Suprapubic skin (tissue), 4 donors: ENCODE measurements around the gene CXXC5. TPM values are rescaled to one million over a fixed set of nuclear protein-coding genes. Genes with fewer than 3 reads are reported as not detected.

Source experiments
- DNase-seq, 2 donors: peaks; one replicate each; pipeline ENCODE4 v3.0.0-alpha.2; 2019; ENCODE audit warnings: low spot score in 2 of 2
- H3K27ac ChIP-seq: fragments of 200-600 bp; sonication (generic); one replicate; pipeline ENCODE4 v1.5.1; 2019
- H3K27me3 ChIP-seq: fragments of 200-600 bp; sonication (generic); one replicate; pipeline ENCODE4 v1.5.1; 2019
- H3K36me3 ChIP-seq: fragments of 200-600 bp; sonication (generic); one replicate; pipeline ENCODE4 v1.5.1; 2019
- H3K4me1 ChIP-seq: fragments of 200-600 bp; sonication (generic); one replicate; pipeline ENCODE4 v1.5.1; 2019
- H3K4me3 ChIP-seq: fragments of 200-600 bp; sonication (generic); one replicate; pipeline ENCODE4 v1.5.1; 2019; ENCODE audit warnings: mild to moderate bottlenecking
- H3K9me3 ChIP-seq: fragments of 200-600 bp; sonication (generic); one replicate; pipeline ENCODE4 v1.5.1; 2019
- CTCF ChIP-seq, 2 donors: fragments of 200-600 bp in 1 of 2; fragments of 450-650 bp in 1 of 2; sonication (generic) in 1 of 2; IDR thresholded peaks; one replicate each; pipeline ENCODE4 v1.5.1; 2016 to 2019; ENCODE audit warnings: antibody characterized with exemption in 2 of 2, mild to moderate bottlenecking in 1 of 2, moderate library complexity in 1 of 2
- EP300 ChIP-seq: sonication (generic); formaldehyde crosslinking; IDR thresholded peaks from one replicate; pipeline ENCODE4 v1.6.1; 2017; ENCODE audit warnings: antibody characterized with exemption
- POLR2A ChIP-seq, 2 donors: fragments of 450-650 bp; IDR thresholded peaks; one replicate each; pipeline ENCODE4 v1.6.1; 2017; ENCODE audit warnings: antibody characterized with exemption in 2 of 2, mild to moderate bottlenecking in 2 of 2, moderate library complexity in 2 of 2
- POLR2AphosphoS5 ChIP-seq, 3 donors: sonication (generic); formaldehyde crosslinking; IDR thresholded peaks; one replicate each; pipeline ENCODE4 v1.6.1; 2017; ENCODE audit warnings: antibody characterized with exemption in 3 of 3
- WGBS: methylation state at CpG from one replicate; pipeline ENCODE4 v1.1.5; 2018; 5-methylcytosine and 5-hydroxymethylcytosine counted together
- total RNA-seq, 4 donors: library from RNA; depleted of rRNA; stranded (reverse); fragments of >200 nt; gene quantifications; one replicate each; pipeline ENCODE4 v1.1.0, GENCODE V29; 2016

CXXC5 gene
- total RNA-seq, 4 donors from 2014 or later: 21.8 to 40.6 (median 30.1) TPM

DNA sequence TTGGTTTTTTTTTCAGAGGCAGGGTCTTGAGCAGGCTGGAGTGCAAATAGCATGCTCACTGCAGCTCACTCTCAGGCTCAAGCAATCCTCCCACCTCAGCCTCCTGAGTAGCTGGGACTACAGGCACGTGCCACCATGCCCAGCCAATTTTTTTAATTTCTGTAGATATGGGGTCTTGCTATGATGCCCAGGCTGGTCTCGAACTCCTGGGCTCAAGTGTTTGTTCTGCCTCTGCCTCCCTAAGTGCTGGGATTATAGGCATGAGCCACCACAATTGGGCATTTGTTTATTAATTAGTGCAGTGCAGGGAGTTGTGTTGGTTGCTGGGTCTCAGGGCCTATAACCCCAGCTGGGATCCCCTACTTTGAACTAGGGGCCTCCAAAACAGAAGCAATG lies 47.0 kb downstream of the CXXC5 start:
- WGBS: 96% methylated on average over 2 of the region's 2 CpGs
- H3K9me3 ChIP-seq: no peaks in the 10 kb centered on the region
- no peak overlapping the region for H3K27ac ChIP-seq
- H3K27me3 ChIP-seq: no peaks in the 10 kb centered on the region
- peaks cover 39% of the 10 kb centered on the region for H3K4me1 ChIP-seq
- H3K36me3 ChIP-seq: no peaks in the 10 kb centered on the region
- no peak for TF ChIP-seq POLR2AphosphoS5 (IDR thresholded peaks at IDR 0.05)
- no peak for TF ChIP-seq POLR2A (IDR thresholded peaks at IDR 0.05)
- no peak for TF ChIP-seq EP300
- TF ChIP-seq CTCF (IDR thresholded peaks at IDR 0.05): no peak
- no peak for DNase-seq
- no peak overlapping the region for H3K4me3 ChIP-seq

- TF ChIP-seq POLR2AphosphoS5 (IDR thresholded peaks at IDR 0.05) (no peak), CTCF (IDR thresholded peaks at IDR 0.05) (no peak), POLR2A (IDR thresholded peaks at IDR 0.05) (no peak), EP300 (no peak)
- DNase-seq: peak in 1 of 2 donors; percentile 72
- no peaks in the 10 kb centered on the region for H3K9me3 ChIP-seq
- no peaks in the 10 kb centered on the region for H3K27me3 ChIP-seq
- WGBS: 62% methylated on average over 20 of the region's 21 CpGs
- H3K27ac ChIP-seq: peak overlapping the region; percentile 94
- H3K4me3 ChIP-seq: peak overlapping the region; percentile 57
- H3K36me3 ChIP-seq: no peaks in the 10 kb centered on the region
- H3K4me1 ChIP-seq: peaks cover 35% of the 10 kb centered on the region
Measured at GRCh38 chr5:139696167-139696893, 48.2 kb downstream of the CXXC5 start.

DNA sequence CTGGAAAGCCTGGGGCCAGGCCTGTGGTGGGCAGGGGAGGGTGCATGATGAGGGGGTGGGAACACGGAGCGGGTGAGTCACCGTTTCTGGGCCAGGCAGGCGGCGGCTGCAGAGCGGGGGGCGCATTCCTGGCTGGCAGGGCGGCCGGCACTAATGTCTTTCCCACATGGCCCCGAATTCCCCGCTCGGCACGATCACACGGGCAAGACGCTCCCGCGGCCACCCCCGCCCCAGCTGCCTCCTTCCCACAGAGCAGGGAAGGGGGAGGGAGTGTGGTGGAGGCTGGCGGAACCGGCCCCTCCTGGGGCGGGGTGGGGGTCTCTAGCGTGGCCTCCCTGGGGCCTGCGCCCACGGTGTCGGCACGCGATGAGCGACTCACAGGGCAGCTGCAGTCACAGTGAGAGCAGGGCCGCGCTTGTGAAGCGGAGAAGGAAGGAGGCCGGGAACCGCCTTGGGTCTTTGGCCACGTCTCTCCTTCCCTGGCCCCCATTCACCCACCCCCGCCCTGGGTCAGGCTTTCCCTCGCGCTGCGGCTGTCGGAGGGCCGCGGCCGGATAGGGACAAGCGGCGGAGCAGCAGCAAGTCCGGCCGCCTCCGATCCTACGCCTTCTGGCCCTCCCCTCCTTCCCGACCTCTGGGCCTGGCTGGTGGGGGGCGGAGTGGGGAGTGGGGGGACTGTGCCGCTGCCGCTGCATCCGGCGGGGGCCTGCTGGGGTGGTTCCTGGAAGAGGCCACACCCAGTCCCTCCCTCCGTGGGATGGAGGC lies 48.9 kb downstream of the CXXC5 start:
- peaks cover 35% of the 10 kb centered on the region for H3K4me1 ChIP-seq

GRCh38 chr5:139698490-139699146 lies 50.5 kb downstream of the CXXC5 start:
- 20% methylated on average over 5 of the region's 13 CpGs for WGBS
- peak overlapping the region; percentile 94 for H3K27ac ChIP-seq

More for the DNA sequence above, 48.9 kb downstream of the CXXC5 start:
- H3K9me3 ChIP-seq: no peaks in the 10 kb centered on the region
- no peaks in the 10 kb centered on the region for H3K36me3 ChIP-seq
- peak overlapping the region; percentile 57 for H3K4me3 ChIP-seq
- H3K27me3 ChIP-seq: no peaks in the 10 kb centered on the region
- DNase-seq: peak in 1 of 2 donors; percentile 86
- no peak for TF ChIP-seq EP300
- no peak for TF ChIP-seq CTCF (IDR thresholded peaks at IDR 0.05)
- TF ChIP-seq POLR2A (IDR thresholded peaks at IDR 0.05): no peak
- no peak for TF ChIP-seq POLR2AphosphoS5 (IDR thresholded peaks at IDR 0.05)
- WGBS: 2% methylated on average over 16 of the region's 55 CpGs
- peak overlapping the region; percentile 94 for H3K27ac ChIP-seq

GRCh38 chr5:139699351-139699750 lies 51.2 kb downstream of the CXXC5 start:
- no peak for DNase-seq
- TF ChIP-seq POLR2AphosphoS5 (IDR thresholded peaks at IDR 0.05) (no peak), CTCF (IDR thresholded peaks at IDR 0.05) (no peak)
- H3K27ac ChIP-seq: peak overlapping the region; percentile 32

More at GRCh38 chr5:139698490-139699146, 50.5 kb downstream of the CXXC5 start:
- no peak overlapping the region for H3K4me3 ChIP-seq
- H3K27me3 ChIP-seq: no peaks in the 10 kb centered on the region
- H3K4me1 ChIP-seq: peaks cover 35% of the 10 kb centered on the region
- H3K36me3 ChIP-seq: no peaks in the 10 kb centered on the region
- TF ChIP-seq POLR2A (IDR thresholded peaks at IDR 0.05) (no peak), POLR2AphosphoS5 (IDR thresholded peaks at IDR 0.05) (peak in 1 of 3 donors; percentile 15)
- H3K9me3 ChIP-seq: no peaks in the 10 kb centered on the region
- peak; percentile 90 for DNase-seq

More at GRCh38 chr5:139699351-139699750, 51.2 kb downstream of the CXXC5 start:
- Histone ChIP-seq H3K36me3 (no peaks in the 10 kb centered on the region), H3K4me1 (peaks cover 35% of the 10 kb centered on the region), H3K9me3 (no peaks in the 10 kb centered on the region), H3K27me3 (no peaks in the 10 kb centered on the region), H3K4me3 (no peak overlapping the region)
- WGBS: 92% methylated on average over 2 of the region's 2 CpGs
